Astrocyte of the hippocampus (primary cell): ENCODE measurements around the gene HS3ST2.
"Not testable (repeated sequence)": the region's sequence is repeated elsewhere in the genome, so short reads cannot be mapped to it uniquely, and the experiment has no call there.

Experiments
- DNase-seq: peaks from one replicate; pipeline ENCODE4 v3.0.0; 2011; ENCODE audit warnings: low read depth, low spot score

The HS3ST2 gene

DNA sequence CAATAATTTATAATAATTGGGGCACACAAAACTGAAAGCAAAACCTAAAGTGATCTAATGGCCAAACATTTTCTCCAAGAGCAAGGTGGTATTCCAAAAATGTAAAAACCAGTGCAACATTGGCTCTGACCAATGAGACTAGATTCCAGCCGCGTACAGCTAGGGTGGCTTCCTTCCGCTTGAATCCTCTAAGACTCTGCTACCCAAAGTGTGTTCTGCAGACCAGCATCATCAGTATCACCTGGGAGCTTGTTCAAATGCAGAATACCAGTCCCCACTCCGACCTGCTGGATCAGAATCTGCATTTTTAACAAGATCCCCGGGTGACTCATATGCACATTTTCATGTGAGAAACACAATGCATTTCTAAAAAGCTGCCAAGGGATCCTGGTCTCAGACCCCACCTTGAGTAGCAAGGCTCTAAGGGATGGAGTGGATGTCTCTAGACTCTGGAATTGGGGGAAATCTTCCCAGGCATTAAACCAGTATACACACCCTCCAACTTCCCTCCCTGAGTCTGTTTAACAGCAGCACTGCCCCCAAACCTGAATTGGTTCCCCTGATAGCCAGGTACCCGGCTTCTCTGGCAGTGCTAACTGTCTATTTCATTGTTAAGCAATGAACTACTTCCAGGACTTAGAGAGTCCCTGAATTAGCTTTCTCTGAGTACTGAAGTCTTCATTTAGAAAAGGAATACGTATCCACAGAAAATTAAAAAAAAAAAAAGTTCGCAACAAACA lies 118.2 kb downstream of the HS3ST2 start:
- no peak for DNase-seq

DNA sequence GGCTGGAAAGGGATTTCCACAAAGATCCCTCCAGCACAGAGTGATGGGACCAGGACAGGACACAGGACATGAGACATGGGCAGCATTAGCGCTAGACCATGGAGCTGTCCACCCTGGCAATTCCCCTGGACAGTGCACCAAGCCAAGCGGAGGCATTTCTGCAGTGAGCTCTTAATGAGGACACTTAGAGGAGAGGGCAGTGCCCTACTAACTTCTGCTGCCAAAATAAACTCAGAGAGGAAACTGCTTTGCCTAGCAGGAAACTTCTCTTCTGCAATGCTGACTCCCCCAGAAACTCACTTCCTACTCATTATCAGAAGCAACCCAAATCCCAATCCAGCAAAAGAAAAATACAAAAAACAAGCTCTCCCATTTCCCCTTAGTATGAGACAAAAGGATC lies 119.2 kb downstream of the HS3ST2 start:
- no peak for DNase-seq

DNA sequence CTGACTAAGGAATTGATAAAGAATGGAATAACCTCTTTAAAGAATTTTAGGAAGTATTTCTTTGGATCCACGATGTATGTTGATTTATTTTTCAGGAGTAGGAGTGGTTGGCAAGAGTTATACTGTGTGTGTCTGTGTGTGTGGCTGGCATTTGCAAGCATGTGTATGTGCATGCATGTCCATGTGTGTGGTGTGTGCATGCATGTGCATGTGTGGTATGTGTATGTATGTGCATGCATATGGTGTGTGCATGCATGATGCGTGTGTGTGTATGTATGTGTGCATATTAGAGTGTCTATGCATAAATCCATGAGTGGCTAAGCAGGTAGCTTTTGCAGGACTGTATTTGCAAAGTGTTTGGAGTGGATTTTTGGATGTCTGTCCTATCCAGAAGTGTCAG lies 120.8 kb downstream of the HS3ST2 start:
- no peak for DNase-seq

DNA sequence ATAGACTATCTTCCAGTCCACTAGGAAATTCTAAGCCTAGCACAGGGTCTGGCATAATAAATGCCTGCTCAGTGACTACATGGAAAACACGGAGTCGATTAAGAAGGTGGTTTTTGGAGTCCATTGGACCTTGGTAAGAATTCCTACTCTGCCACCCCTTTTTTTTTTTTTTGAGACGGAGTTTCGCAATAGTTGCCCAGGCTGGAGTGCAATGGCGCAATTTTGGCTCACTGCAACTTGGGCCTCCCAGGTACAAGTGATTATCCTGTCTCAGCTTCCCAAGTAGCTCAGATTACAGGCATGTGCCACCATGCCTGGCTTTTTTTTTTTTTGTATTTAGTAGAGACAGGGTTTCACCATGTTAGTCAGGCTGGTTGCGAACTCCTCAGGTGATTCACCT lies 123.2 kb downstream of the HS3ST2 start:
- DNase-seq = no peak

DNA sequence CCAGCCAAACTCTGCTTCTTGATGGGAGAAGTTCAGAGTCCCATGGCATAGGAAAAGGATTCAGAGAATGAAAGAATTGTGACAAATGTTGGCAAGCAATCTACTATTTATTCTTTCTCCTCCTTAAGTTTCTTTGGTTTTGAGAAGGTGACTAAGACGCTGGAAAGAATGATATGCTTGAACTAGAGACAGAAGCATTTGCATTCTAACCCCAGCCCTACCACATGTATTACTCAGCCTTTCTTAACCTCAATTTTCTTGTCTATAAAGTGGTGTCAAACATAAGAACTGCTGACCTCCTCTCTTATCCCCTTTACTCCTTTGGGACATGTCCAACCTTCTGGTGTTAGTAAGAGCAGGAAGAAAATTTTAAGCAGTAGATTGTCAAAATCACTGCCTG lies 124.7 kb downstream of the HS3ST2 start:
- DNase-seq = no peak

DNA sequence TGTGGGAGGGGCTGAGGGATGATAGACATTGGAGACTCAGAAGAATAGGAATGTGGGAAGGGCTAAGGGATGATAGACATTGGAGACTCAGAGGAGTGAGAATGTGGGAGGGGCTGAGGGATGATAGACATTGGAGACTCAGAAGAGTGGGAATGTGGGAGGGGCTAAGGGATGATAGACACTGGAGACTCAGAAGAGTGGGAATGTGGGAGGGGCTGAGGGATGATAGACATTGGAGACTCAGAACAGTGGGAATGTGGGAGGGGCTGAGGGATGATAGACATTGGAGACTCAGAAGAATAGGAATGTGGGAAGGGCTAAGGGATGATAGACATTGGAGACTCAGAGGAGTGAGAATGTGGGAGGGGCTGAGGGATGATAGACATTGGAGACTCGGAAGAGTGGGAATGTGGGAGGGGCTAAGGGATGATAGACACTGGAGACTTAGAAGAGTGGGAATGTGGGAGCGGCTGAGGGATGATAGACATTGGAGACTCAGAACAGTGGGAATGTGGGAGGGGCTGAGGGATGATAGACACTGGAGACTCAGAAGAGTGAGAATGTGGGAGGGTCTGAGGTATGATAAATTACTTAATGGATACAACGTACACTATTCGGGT lies 125.9 kb downstream of the HS3ST2 start:
- not testable (repeated sequence) for DNase-seq

DNA sequence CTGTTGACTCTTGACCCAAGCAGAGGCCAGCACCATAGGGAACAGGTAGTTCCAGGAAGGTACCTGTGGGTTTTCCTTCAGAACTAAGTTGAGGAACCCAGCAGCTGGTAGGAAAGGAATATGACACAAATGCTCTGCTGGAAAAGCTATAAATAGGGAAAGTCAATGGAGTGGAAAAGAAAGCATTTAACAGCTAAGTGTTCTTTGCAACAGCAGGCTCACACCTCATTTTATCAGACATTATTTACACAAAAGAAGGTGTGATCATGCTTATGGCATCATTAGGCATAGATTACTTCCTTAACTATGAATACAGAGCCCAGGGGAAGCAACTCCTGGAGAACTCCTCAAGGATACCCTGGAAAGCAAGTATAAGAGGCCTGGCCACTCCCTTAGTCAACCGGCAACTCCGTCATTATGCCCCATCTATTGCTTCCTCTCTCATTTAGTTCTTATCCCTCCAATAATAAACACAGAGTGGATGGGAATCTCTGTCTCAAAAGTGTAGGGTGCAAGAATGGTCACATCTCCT lies 128.1 kb downstream of the HS3ST2 start:
- DNase-seq = no peak

DNA sequence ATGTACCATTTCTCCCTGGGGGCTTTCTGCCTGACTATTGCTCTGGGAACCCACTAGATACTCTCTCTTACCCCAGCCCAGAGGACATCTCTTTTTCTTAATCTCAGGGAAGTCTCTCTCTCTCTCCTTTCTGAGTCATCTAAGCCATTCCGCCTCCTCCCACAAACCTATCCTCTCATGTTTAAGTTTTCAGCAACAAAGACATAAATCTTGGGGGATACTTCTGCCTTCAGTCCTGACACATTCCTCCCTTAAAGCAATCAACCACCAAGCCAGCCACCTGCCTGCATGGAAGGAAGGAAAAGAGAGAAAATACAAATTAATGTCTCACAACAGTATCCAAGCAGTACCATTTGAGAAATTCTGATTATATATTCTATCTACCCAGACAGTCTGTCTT lies 128.8 kb downstream of the HS3ST2 start:
- DNase-seq = no peak

DNA sequence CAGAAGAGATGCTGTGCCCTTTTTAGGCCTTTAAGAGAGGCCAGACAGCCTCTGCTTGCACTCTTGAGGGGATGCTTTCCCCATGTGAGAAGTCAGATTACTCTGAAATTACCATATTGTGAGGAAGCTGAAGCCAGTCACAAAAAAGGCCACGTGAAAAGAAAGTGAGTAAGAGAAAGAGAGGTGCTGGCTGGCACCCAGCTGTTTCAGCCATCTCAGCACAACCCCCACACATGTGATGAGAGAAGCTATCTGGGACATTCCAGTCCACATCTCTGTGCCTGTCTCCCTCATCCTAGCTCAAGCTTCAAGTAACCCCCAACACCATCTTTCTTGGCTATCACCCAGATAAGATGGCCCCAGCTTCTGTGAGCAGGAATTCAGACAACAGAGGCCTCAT lies 131.4 kb downstream of the HS3ST2 start:
- no peak for DNase-seq

DNA sequence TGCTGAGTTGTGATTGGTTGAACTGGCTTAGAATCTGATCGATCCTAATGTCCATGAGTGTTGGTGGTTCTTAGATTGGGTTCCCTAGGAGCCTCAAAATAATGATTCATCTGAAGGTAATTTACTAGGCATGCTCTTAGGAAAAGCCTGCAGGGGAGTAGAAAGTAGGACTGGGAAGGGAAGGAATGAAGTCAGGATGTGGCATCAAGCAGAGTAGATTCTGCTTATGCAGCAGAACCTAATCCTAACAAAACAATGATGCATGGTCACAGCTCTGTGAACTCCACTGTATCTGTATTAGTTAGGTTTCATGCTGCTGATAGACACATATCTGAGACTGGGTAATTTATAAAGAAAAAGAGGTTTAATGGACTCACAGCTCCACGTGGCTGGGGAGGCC lies 132.5 kb downstream of the HS3ST2 start:
- DNase-seq = no peak

DNA sequence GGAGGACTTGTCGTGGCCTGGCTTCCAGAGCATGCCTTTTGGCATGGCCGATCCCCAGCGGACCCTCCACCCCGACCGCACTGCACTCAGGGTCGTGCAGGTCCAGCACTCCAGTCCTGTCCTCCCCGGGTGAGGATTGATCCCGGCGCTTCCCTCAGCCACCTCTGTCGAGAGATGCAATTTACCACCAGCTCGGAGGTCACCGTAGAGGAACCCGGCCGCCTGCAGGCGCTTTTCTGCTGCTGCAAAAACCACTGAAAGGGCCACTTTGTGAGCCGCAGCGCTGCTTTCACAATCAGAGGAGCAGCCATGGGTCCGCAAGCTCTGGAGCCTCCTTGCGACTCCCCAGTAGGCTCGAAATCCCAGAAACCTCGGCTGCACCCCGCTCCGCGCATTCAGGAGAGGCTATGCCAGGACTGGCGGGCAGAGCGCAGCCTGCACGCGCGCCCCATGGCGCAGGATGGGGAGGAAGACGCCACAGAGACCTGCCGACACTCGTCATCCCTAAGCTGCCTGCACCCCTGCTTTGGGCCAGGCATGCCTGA lies 134.2 kb downstream of the HS3ST2 start:
- peak; percentile 4 for DNase-seq

DNA sequence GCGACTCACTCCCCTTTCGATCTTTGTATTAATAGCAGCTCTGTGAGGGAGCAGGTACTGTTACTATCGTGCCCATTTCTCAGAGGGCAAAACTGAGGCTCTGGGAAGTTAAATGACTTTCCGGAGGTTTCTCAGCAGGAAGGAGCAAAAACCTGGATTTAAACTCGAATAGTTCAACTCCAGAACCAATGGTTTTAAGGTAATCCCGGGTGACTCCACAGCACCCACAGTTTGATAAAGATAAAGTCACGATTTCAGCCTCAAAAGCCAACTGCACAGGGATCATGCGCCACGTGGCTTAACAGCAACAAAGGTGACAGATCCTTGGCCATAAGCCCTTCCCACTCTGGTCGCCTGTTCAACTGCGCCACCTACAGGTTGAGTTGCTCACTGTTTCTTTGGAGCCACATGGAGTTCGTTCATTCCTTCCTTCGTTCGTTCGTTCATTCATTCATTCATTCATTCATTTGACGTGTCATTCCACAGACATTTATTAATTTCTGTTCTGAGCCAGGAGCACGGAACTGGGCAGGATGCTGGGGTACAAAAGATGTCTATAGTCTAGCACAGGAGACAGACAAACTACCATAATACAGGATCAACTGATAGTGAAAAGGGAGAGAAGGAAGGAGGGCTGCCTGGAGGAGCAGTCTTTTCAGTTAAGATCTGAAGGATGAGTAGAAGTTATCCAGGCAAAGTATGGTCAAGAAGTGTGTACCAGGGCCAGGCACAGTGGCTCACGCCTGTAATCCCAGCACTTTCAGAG lies 134.8 kb downstream of the HS3ST2 start:
- peak; percentile 42 for DNase-seq

DNA sequence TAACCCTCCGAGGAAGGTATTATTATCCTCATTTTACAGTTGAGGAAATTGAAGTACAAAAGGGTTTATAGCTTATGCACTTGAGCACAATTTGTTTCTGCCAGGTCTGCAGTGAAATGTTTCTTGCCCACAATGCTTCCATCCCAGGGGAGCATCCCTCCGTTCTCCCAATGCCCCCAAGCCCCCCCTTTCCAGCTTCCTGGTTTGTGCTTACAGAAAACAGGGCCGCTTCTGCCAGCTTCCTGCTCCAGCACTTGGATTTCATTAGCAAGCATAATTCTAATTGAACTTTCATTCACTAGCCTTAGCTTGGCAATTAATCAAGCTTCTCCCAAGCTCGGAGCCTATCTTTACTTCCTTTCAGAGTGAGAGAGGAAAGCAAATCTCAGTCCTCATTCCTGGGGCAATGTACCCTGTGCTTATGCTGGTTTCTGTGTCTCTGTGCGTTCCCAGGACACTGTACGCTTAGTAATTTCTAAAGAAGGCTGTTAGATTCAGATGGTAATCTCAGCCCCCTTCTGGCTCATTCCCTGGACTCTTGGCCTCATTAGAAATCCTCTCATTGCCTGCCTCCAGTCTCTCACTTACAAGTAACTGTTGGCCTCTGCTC lies 141.6 kb downstream of the HS3ST2 start:
- no peak for DNase-seq

DNA sequence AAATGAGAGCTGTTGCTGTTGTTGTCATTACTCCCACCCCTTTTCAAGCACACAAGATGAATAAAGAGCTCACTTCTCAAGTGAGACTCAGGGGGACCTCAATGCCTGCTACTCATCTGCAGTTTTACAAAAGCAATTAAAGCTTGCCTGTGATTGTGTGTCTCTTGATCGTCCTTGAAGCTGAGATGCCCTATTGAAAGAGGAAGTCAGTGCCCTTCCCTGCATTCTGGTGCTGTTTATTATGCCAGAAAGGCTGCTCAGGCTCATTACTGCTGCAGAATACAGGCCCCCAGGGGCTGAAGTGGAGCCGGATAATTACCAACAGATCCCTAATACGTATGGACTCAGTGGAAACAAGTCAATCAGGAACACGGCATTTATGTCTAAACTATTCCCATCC lies 147.2 kb downstream of the HS3ST2 start:
- DNase-seq = no peak

DNA sequence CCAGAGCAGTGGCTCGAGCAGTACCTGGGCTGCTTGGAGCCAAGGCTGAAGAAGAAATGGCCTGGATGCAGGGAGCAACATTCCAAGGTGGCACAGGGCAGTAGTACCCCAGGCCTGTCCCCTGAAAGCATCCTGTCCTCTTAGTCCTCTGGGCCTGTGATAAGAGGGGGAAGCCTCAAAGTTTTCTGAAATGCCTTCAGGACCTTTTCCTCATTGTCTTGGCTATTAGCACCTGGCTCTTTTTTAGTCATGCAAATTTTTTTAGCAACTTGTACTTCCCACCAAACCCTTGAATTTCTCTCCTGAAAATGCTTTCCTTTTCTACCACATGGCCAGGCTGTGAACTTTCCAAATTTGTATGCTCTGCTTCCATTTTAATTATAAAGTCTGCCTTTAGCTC lies 148.9 kb downstream of the HS3ST2 start:
- DNase-seq = no peak
